K562 (cell line): ENCODE results near the gene CASP5. TPM values are rescaled to one million over a fixed set of nuclear protein-coding genes. Genes with fewer than 3 reads are reported as not detected.
"Not testable (repeated sequence)": the region's sequence is repeated elsewhere in the genome, so short reads cannot be mapped to it uniquely, and the experiment has no call there.

Experiments used
- ATAC-seq: fragments of 200-7000 bp; cut with Tn5 transposase; 3 replicates; pipeline ENCODE4 v1.9.1; 2020; ENCODE audit warnings: moderate library complexity
- BruUV-seq: library from RNA; stranded (reverse); fragments of 400-500 nt; replicated peaks from 2 replicates; lab custom pipeline; 2021; lab: Mats Ljungman, UMichigan
- CTCF ChIA-PET: fragments of 300-600 bp; formaldehyde crosslinking; extraction: SDS; loops from one replicate; lab custom pipeline; 2021; ENCODE audit warnings: low intra/inter-chr PET ratio; lab: Yijun Ruan, JAX
- POLR2A ChIA-PET: fragments of 300-600, 350-650 bp; sonication (Branson Sonifier 250); formaldehyde crosslinking; extraction: SDS; loops from one replicate; lab custom pipeline; 2021; ENCODE audit warnings: antibody characterized with exemption, inconsistent platforms; lab: Yijun Ruan, JAX
- DNase-seq, 4 experiments: peaks; one replicate each; pipeline versions ENCODE4 v3.0.0 to v3.0.0-alpha.2; 2011 to 2018; ENCODE audit warnings: low spot score in 3 of 4, mixed read lengths in 3 of 4; ENCODE audit errors: extremely low read depth in 1 of 4
- FAIRE-seq: peaks from 2 replicates; lab custom pipeline; 2011; peaks lifted over from hg19 to GRCh38; lab: Jason Lieb, UNC
- H2AFZ ChIP-seq: 2 replicates; pipeline ENCODE4 v1.6.0; 2011; ENCODE audit warnings: low read depth, low read length, control low read depth, inconsistent platforms
- H3K27ac ChIP-seq: fragments of 200-600 bp; 3 replicates; pipeline ENCODE4 v1.8.0; 2011; ENCODE audit warnings: low read depth, mild to moderate bottlenecking, control low read depth, inconsistent platforms, low read length, moderate library complexity, mixed read lengths; ENCODE audit errors: extremely low read depth
- H3K27me3 ChIP-seq, 2 experiments: fragments of 300-600 bp in 1 of 2; 2 replicates in 1 of 2; 3 replicates in 1 of 2; pipeline versions ENCODE4 v1.6.0 to v1.8.0; 2011; ENCODE audit warnings: inconsistent platforms in 2 of 2, low read length in 2 of 2, mild to moderate bottlenecking in 1 of 2, mixed read lengths in 1 of 2, moderate library complexity in 1 of 2; ENCODE audit not compliant: control insufficient read depth in 2 of 2, insufficient read depth in 2 of 2
- H3K36me3 ChIP-seq: fragments of 300-600 bp; 3 replicates; pipeline ENCODE4 v1.8.0; 2011; ENCODE audit warnings: mild to moderate bottlenecking, low read length, inconsistent platforms; ENCODE audit not compliant: control insufficient read depth, insufficient read depth
- H3K4me1 ChIP-seq, 2 experiments: fragments of 200-600 bp in 1 of 2; replicated peaks in 1 of 2; 2 replicates in 1 of 2; 3 replicates in 1 of 2; pipeline versions ENCODE4 v1.5.1 to v1.8.0; 2011; ENCODE audit warnings: inconsistent platforms in 2 of 2, low read length in 2 of 2, mild to moderate bottlenecking in 1 of 2, mixed read lengths in 1 of 2, moderate library complexity in 1 of 2; ENCODE audit not compliant: control insufficient read depth in 2 of 2, insufficient read depth in 2 of 2
- H3K4me2 ChIP-seq: 2 replicates; pipeline ENCODE4 v1.6.1; 2011; ENCODE audit warnings: low read length, control low read depth, inconsistent platforms, mixed read lengths; ENCODE audit not compliant: insufficient read depth
- H3K4me3 ChIP-seq: fragments of 200-600 bp; sonication (generic), shearing (Covaris generic); 2 replicates; pipeline ENCODE4 v1.5.1; 2016; ENCODE audit warnings: control low read depth, inconsistent platforms
- H3K79me2 ChIP-seq: fragments of 200-600 bp; 3 replicates; pipeline ENCODE4 v1.8.0; 2011; ENCODE audit warnings: low read length, inconsistent platforms; ENCODE audit not compliant: control insufficient read depth, insufficient read depth
- H3K9ac ChIP-seq, 2 experiments: 2 replicates each; pipeline versions ENCODE4 v1.6.0 to v1.6.1; 2011; ENCODE audit warnings: low read depth in 2 of 2, low read length in 2 of 2, control low read depth in 1 of 2, inconsistent platforms in 1 of 2, mild to moderate bottlenecking in 1 of 2, mixed read lengths in 1 of 2; ENCODE audit not compliant: insufficient read depth in 1 of 2
- H3K9me1 ChIP-seq: one replicate; pipeline ENCODE4 v1.6.0; 2011; ENCODE audit warnings: inconsistent platforms, mild to moderate bottlenecking, low read length, moderate library complexity; ENCODE audit not compliant: control insufficient read depth, insufficient read depth
- H3K9me3 ChIP-seq: replicated peaks from 2 replicates; pipeline ENCODE4 v1.5.1; 2011; ENCODE audit warnings: low read depth, low read length, inconsistent platforms; ENCODE audit not compliant: control insufficient read depth, insufficient read depth
- H4K20me1 ChIP-seq: replicated peaks from 2 replicates; pipeline ENCODE4 v1.6.1; 2011; ENCODE audit warnings: low read length, inconsistent platforms, mixed read lengths; ENCODE audit not compliant: control insufficient read depth, insufficient read depth
- CBFA2T2 ChIP-seq: fragments of 450-650 bp; conservative IDR thresholded peaks from 2 replicates; pipeline ENCODE4 v1.6.1; 2017; ENCODE audit warnings: mild to moderate bottlenecking
- HDAC3 ChIP-seq: fragments of 450-650 bp; IDR thresholded peaks from 2 replicates; pipeline ENCODE4 v1.6.1; 2018; ENCODE audit warnings: borderline replicate concordance, mild to moderate bottlenecking, moderate library complexity; ENCODE audit not compliant: partially characterized antibody
- MED1 ChIP-seq: sonication (generic); formaldehyde crosslinking; IDR thresholded peaks from 2 replicates; pipeline ENCODE4 v1.8.1; 2023; ENCODE audit warnings: missing genetic modification reagents, borderline replicate concordance
- NFYB ChIP-seq: IDR thresholded peaks from 2 replicates; pipeline ENCODE4 v1.6.1; 2011; ENCODE audit warnings: mild to moderate bottlenecking, moderate library complexity; ENCODE audit not compliant: insufficient read length; ENCODE audit errors: extremely low read depth
- SRSF3 ChIP-seq: fragments of 200-400 bp; formaldehyde crosslinking; IDR thresholded peaks from 2 replicates; pipeline ENCODE4 v1.6.1; 2016; ENCODE audit warnings: mild to moderate bottlenecking, low read length, moderate library complexity; ENCODE audit not compliant: insufficient read depth
- STAT5A ChIP-seq: IDR thresholded peaks from 2 replicates; pipeline ENCODE4 v1.6.1; 2012; ENCODE audit warnings: low read length, inconsistent platforms, borderline replicate concordance
- TAL1 ChIP-seq: fragments of 450-650 bp; IDR thresholded peaks from 2 replicates; pipeline ENCODE4 v1.6.1; 2016; ENCODE audit warnings: mild to moderate bottlenecking
- TSC22D4 ChIP-seq: fragments of 450-650 bp; IDR thresholded peaks from 2 replicates; pipeline ENCODE4 v1.6.1; 2016; ENCODE audit warnings: missing genetic modification characterization, missing biosample characterization, control low read depth
- ZNF311 ChIP-seq: fragments of 250-450 bp; sonication (Bioruptor Pico); IDR thresholded peaks from 2 replicates; pipeline ENCODE4 v1.4.0; 2020; ENCODE audit warnings: mild to moderate bottlenecking, moderate library complexity
- ZNF444 ChIP-seq: fragments of 250-450 bp; sonication (Bioruptor Pico); IDR thresholded peaks from 2 replicates; pipeline ENCODE4 v1.4.0; 2020; ENCODE audit warnings: mild to moderate bottlenecking, moderate library complexity
- WGBS: fragments of 100-300 bp; shearing (Covaris generic); methylation state at CpG from one replicate; pipeline ENCODE4 v1.1.6; 2016; ENCODE audit warnings: low coverage, mixed read lengths; ENCODE audit not compliant: insufficient coverage; ENCODE audit errors: missing lambda C conversion rate; 5-methylcytosine and 5-hydroxymethylcytosine counted together
- in situ Hi-C: fragments of 300-500 bp; cut with MboI; formaldehyde crosslinking; loops from 4 replicates; pipeline ENCODE4 v1.15.0; 2018; ENCODE audit warnings: inconsistent platforms, mixed read lengths
- intact Hi-C: fragments of 100-400 bp; cut with micrococcal nuclease; formaldehyde crosslinking; loops from 2 replicates; pipeline ENCODE4 v1.14.2; 2022
- polyA plus RNA-seq, 8 experiments: library from polyadenylated mRNA; depleted of rRNA in 4 of 8; stranded (reverse) in 5 of 8; unstranded in 3 of 8; fragments of >200 nt; fragmentation: Nextera tagmentation in 2 of 8; fragmentation: Illumina TruSeq in 1 of 8; extraction: Ambion mirVana in 2 of 8; extraction: Trizol in 1 of 8; gene quantifications; 2 replicates each; pipeline versions ENCODE4 v1.2.1 to v1.2.3, GENCODE V29; 2011 to 2014; ENCODE audit warnings: inconsistent platforms in 1 of 8, missing spikeins in 1 of 8
- total RNA-seq, 7 experiments: library from RNA; depleted of rRNA in 6 of 7; stranded (reverse); fragments of >200 nt in 6 of 7; fragmentation: Illumina TruSeq in 2 of 7; extraction: Trizol in 2 of 7; gene quantifications; 2 replicates each; pipeline versions ENCODE4 v1.2.1 to v1.2.3, GENCODE V29; 2011 to 2021; ENCODE audit warnings: low replicate concordance in 1 of 7
- TF ChIP-seq, protein P1 (sequence below): fragments of 250-450 bp; sonication (Bioruptor Pico); IDR thresholded peaks from 2 replicates; pipeline ENCODE4 v1.5.0; 2022; ENCODE audit warnings: mild to moderate bottlenecking
- TF ChIP-seq, protein P2 (sequence below): sonication (generic); formaldehyde crosslinking; IDR thresholded peaks from 2 replicates; pipeline ENCODE4 v1.8.0; 2022; ENCODE audit warnings: mild to moderate bottlenecking, missing genetic modification reagents, borderline replicate concordance

CASP5 gene
- total and polyA plus RNA-seq, 9 of the 15 experiments (the other 6 are each of a cell fraction or from before 2014, with no cell fraction given), result not detected

DNA sequence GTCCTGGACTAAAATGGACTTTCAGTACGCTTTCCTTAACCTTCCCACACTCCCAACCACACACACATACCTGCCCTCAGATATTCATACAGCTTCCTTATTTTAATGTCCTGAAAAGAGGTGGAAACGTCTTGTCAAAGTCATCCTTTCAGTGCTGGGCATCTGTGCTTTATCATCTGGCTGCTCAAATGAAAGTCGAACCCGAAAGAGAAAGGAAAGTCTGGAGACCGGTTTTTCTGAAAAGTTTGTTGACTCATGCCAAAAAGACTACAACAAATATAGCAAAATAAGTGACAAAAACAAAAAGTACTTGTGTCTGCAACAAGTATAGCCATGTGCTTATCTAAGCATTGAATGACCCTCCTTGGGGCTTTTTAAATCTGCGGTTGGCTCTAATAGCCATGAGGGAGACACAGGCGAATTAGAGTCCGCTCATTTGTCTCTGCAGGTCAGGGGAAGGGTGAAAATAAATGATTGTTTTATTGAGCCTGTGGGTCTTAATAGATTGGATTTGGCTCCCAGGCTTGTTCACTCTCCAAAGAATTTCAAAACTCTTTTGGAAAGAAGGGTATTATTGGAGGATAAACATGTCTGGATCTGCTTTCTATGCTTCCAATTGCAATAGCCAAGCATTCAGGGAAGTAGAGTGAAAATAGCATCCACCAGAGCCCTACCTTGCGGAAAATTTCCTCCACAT lies 40.4 kb upstream of the CASP5 start:
- H3K27me3 ChIP-seq, H3K36me3 ChIP-seq, BruUV-seq, ATAC-seq, H3K4me1 ChIP-seq, H3K9me1 ChIP-seq, DNase-seq, H3K9me3 ChIP-seq, H4K20me1 ChIP-seq, H3K4me2 ChIP-seq, intact Hi-C loops, POLR2A ChIA-PET, H3K27ac ChIP-seq, H2AFZ ChIP-seq, in situ Hi-C loops, FAIRE-seq, H3K4me3 ChIP-seq, H3K9ac ChIP-seq, H3K79me2 ChIP-seq, CTCF ChIA-PET: not testable (repeated sequence)
- 0% methylated on average over 9 of the region's 9 CpGs for WGBS

DNA sequence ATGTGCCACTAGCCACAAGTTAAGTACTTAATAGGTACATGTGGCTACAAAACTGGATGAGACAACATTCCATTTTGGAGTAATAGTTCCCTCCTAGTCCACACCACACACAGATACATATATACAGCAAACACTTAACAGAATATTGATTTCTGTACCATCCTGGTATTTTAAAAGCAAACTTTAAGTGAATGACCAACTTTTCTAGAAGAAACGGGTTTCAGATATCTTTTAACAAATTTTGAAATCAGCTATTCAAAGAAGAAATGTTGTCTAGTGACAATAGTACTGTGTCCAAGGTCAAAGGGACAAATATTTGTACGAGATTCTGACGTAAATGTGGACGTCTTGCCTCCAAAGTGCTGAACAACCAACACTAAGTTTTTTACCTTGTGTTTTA lies 34.5 kb upstream of the CASP5 start:
- Histone ChIP-seq H4K20me1 (no peaks in the 10 kb centered on the region), H3K79me2 (no peaks in the 10 kb centered on the region), H3K4me3 (no peak overlapping the region), H3K4me1 (no peaks in the 10 kb centered on the region), H3K9me3 (no peaks in the 10 kb centered on the region), H3K9me1 (no peaks in the 10 kb centered on the region), H3K27ac (no peak overlapping the region), H3K27me3 (no peaks in the 10 kb centered on the region), H3K36me3 (no peaks in the 10 kb centered on the region), H3K9ac (no peak overlapping the region), H3K4me2 (no peak overlapping the region), H2AFZ (no peak overlapping the region)
- ATAC-seq (no peak), FAIRE-seq (no peak), DNase-seq (no peak)
- ChIA-PET POLR2A (no interaction called here), CTCF (no interaction called here)
- intact Hi-C loops (no loop called here), in situ Hi-C loops (no loop called here)
- WGBS, result 0% methylated on average over 4 of the region's 4 CpGs
- no TSS peak for BruUV-seq
- TF ChIP-seq HDAC3 (no peak), ZNF444 (CRISPR knock-in tag) (no peak), CBFA2T2 (no peak), MED1 (CRISPR knock-in tag) (no peak), TAL1 (no peak), NFYB (no peak), SRSF3 (no peak), ZNF311 (CRISPR knock-in tag) (no peak), TSC22D4 (tag) (no peak), STAT5A (no peak)
- TF ChIP-seq, protein P1, sequence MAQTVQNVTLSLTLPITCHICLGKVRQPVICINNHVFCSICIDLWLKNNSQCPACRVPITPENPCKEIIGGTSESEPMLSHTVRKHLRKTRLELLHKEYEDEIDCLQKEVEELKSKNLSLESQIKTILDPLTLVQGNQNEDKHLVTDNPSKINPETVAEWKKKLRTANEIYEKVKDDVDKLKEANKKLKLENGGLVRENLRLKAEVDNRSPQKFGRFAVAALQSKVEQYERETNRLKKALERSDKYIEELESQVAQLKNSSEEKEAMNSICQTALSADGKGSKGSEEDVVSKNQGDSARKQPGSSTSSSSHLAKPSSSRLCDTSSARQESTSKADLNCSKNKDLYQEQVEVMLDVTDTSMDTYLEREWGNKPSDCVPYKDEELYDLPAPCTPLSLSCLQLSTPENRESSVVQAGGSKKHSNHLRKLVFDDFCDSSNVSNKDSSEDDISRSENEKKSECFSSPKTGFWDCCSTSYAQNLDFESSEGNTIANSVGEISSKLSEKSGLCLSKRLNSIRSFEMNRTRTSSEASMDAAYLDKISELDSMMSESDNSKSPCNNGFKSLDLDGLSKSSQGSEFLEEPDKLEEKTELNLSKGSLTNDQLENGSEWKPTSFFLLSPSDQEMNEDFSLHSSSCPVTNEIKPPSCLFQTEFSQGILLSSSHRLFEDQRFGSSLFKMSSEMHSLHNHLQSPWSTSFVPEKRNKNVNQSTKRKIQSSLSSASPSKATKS (CRISPR knock-in tag), result no peak
- TF ChIP-seq, protein P2, sequence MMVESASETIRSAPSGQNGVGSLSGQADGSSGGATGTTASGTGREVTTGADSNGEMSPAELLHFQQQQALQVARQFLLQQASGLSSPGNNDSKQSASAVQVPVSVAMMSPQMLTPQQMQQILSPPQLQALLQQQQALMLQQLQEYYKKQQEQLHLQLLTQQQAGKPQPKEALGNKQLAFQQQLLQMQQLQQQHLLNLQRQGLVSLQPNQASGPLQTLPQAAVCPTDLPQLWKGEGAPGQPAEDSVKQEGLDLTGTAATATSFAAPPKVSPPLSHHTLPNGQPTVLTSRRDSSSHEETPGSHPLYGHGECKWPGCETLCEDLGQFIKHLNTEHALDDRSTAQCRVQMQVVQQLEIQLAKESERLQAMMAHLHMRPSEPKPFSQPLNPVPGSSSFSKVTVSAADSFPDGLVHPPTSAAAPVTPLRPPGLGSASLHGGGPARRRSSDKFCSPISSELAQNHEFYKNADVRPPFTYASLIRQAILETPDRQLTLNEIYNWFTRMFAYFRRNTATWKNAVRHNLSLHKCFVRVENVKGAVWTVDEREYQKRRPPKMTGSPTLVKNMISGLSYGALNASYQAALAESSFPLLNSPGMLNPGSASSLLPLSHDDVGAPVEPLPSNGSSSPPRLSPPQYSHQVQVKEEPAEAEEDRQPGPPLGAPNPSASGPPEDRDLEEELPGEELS, result no peak
